ENCODE results near the gene CHMP1A.
A peak's percentile ranks its signal among the peaks of the same experiment; 100 is the strongest.

CHMP1A gene

DNA sequence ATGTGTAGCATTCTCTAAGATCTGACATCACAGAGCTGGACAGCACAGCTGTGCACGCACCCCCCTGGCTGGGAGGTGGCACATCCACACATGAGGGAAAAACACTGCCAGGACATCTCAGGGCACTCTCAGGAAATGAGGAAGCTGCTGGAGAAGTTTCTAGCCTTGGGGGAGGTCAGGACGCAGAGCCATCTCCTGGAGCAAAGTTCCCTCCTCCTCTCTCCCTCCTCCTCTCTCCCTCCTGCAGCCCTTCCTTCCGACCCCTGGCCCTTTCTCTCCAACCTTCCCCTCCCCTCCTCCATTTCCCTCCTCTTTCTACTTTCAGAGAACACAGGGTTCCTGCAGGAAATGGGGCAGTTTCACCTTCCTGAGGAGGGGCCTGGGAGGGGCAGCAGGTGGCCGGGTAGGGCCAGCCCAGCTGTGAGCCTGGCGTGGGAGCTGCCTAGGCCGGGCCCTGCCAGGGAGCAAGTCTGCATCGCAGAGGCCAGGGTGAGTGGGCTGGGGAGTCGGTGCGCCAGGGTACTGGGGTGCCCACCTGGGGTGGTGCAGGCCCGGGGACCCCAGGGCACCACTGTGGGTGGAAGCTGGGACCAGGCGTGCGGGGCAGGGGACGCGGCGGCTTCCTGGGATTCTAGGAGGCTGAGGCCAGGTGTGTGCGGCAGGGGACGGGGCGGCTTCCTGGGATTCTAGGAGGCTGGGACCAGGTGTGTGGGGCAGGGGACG is 44.1 kb downstream of the CHMP1A start, which contains the start of gene DPEP1:
Gene DPEP1 (plus strand): TSS at position 412 of the 723 bp plus-strand sequence. CDS start 16,769 bp downstream, outside the sequence.
- no peak within 1 kb of the TSS for H3K4me3 Mint-ChIP-seq
- no peak within 1 kb of the TSS for H3K27ac Mint-ChIP-seq
- H3K27me3 Mint-ChIP-seq, result peaks cover 43% of the 10 kb centered on the region
- no peaks in the 10 kb centered on the region for H3K36me3 Mint-ChIP-seq
- H3K4me1 Mint-ChIP-seq, result peaks cover 7% of the 10 kb centered on the region
- peak; percentile 31 for ATAC-seq
- H3K9me3 Mint-ChIP-seq, result peaks cover 5% of the 10 kb centered on the region

DNA sequence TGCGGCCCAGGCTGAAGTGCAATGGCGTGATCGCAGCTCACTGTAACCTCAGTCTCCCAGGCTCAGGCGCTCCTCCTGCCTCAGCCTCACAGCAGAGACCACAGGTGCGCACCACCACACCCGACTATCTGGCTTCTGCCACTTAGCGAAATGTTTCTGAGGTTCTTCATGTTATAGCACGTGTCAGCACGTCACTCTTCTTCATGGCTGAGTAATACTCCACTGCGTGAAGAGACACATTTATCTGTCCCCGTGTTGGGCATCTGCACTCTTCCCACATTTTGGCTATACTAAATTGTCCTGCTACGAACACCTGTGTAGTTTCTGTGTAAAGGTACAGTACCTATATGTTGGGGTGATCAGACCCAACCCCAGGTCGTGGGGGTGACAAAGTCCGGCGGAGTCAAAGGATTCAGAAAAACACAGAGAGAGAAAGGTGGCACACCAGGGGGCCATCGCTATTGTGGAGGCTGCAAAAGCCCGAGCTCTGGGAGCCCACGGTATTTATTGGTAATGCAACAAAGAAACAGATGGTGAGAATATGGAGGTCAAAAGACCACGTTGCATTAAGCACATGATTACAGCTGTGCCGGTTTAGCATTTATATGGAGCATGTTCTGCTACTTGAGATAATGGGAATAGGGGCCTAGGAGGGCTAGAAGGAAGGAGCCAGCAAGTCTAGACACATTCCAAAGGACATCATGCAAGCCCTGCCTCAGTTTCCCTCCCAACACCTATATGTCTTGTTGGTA is 44.9 kb downstream of the CHMP1A start:
- Mint-ChIP-seq H3K4me3 (no peak overlapping the region), H3K27me3 (peaks cover 43% of the 10 kb centered on the region), H3K27ac (no peak overlapping the region), H3K4me1 (peaks cover 7% of the 10 kb centered on the region), H3K36me3 (no peaks in the 10 kb centered on the region), H3K9me3 (peaks cover 5% of the 10 kb centered on the region)
- no peak for ATAC-seq

DNA sequence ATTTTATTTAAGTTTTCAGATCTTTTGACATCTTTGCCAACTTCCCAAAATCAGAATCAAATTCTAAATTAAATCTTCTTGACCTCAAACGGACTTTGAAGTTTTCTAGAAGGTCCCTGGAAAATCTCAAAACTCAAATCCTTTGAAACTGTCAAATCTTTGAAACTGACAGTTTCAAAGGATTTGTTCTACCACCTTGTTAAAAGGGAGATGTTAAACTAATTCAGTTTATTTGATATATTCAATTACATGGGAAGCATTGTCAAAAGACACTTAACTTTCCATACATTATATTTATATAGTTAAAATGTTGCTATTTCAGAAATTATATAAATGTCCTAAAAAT is 47.4 kb downstream of the CHMP1A start:
- H3K27me3 Mint-ChIP-seq, result peaks cover 42% of the 10 kb centered on the region
- no peak overlapping the region for H3K27ac Mint-ChIP-seq
- no peak overlapping the region for H3K4me3 Mint-ChIP-seq

DNA sequence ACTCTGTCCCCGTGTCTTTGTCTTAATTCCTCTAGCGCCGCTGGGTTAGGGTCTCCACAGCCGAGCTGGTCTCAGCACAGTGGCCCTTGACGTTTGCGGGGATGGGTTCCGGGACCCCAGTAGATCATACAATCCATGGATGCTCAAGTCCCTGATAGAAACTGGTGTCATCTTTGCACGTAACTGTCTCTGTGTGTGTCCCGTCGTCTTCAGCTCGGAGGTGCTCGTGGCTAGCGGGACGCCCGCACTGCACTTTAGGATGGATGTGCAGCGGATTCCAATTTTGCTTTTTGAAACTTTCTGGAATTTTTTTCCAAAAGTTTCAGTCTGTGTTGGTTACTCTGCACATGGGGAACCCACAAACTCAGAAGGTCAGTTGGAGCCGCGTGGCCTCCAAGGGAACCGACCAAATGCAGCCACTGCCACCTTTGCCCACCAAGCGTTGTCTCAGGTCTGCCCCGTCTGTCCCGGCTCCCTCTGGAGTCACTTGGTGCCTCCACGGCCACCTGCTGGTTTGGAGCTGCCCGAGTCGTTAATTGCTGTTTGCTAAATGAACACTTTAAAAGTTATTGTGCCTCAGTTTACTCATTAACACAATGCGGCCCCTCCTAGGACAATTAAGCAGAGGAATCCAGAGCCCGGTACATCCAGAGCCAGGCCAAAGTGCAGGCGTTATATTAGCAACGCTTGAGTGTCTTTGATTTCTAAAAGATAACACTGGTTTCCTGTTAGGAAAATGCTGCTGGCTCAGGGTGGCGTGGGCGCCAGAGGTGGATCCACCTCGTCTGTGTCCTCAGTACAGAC is 49.4 kb downstream of the CHMP1A start:
- Mint-ChIP-seq H3K9me3 (no peaks in the 10 kb centered on the region), H3K36me3 (no peaks in the 10 kb centered on the region), H3K27me3 (peaks cover 24% of the 10 kb centered on the region), H3K4me3 (no peak overlapping the region), H3K27ac (no peak overlapping the region), H3K4me1 (no peaks in the 10 kb centered on the region)
- ATAC-seq, result no peak

More for the DNA sequence above, 47.4 kb downstream of the CHMP1A start:
- Mint-ChIP-seq H3K36me3 (no peaks in the 10 kb centered on the region), H3K4me1 (no peaks in the 10 kb centered on the region), H3K9me3 (no peaks in the 10 kb centered on the region)
- no peak for ATAC-seq

DNA sequence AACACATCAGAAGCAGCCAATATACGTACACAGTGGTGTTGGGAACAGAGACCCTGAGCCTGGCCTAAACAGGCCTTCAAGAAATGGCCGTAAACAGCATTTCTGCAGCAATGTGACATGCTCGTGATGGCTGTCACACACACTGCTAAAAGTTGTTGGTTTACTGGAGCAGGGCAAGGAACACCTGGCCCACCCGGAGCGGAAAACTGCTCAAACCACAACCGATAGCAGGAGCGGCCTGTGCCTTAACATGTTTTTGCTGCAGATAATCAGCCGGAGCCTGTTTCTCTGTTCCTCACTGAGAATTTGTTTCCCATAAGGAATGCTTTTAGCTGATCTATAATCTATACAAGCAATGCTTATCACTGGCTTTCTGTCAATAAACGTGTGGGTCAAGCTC is 50.1 kb downstream of the CHMP1A start:
- Mint-ChIP-seq H3K27ac (no peak overlapping the region), H3K4me3 (no peak overlapping the region), H3K9me3 (no peaks in the 10 kb centered on the region), H3K27me3 (peaks cover 24% of the 10 kb centered on the region), H3K4me1 (peaks cover 6% of the 10 kb centered on the region), H3K36me3 (no peaks in the 10 kb centered on the region)
- no peak for ATAC-seq

DNA sequence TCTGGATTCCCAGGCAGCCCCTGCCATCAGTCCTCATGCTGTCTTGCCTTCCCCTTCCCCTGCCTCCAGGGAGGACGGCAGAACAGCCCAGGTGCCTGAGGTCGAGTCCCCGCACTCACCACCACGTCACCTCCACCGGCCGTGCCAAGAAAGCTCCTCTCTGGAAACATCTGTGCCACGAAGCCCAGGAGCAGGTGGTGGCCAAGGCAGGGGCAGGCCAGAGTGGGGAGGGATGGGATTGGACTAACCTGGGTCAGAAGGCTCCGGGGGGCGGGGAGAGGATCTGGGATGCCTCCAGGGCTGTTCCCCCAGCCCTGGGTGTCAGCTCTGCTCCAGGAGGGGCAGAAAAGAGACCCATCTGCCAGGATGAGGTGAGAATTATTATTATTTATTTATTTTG is 51.5 kb downstream of the CHMP1A start:
- Mint-ChIP-seq H3K4me3 (no peak overlapping the region), H3K36me3 (no peaks in the 10 kb centered on the region), H3K4me1 (peaks cover 13% of the 10 kb centered on the region), H3K9me3 (no peaks in the 10 kb centered on the region), H3K27me3 (peaks cover 18% of the 10 kb centered on the region), H3K27ac (no peak overlapping the region)
- no peak for ATAC-seq

DNA sequence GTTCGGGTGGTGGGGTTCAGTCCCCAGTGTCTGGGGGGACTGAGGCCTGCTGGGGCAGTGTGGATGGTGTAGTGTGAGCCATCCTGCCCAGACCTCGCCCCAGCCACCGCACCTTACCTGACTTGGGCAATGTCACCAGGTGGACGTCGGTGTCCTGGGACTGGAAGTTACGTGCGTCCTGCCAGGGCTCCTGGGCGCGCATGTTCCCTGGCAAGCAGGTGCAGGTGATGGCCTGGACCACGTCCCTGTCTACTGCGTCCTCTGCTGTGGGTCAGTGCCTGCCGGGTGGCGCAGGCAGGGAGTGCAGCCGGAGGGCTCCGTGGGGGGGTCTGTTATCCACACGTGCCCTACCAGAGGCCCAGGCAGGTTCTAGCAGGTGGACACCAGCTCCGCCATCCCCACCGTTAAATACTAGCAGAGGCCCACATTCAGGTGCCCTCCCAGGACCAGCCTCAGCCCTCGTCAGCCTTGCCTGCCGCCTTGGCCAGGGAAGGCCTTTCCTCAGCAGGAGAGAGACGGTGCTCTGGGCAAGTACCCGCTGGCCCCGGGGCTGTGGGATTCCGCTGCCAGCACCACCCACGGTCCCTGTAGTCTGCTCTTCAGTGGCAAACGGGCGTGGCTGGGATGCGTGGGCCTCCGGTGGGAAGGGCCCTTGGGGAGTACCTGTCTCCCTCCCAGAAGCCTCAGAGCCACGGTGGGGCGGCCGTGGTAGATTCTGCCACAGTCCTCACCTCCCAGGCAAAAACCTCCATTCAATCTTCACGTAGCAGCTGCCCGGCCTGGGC is 52.1 kb downstream of the CHMP1A start:
- H3K27ac Mint-ChIP-seq, result no peak overlapping the region
- H3K27me3 Mint-ChIP-seq, result peaks cover 17% of the 10 kb centered on the region
- ATAC-seq, result no peak
- H3K9me3 Mint-ChIP-seq, result no peaks in the 10 kb centered on the region
- no peak overlapping the region for H3K4me3 Mint-ChIP-seq
- peaks cover 13% of the 10 kb centered on the region for H3K4me1 Mint-ChIP-seq
- no peaks in the 10 kb centered on the region for H3K36me3 Mint-ChIP-seq

DNA sequence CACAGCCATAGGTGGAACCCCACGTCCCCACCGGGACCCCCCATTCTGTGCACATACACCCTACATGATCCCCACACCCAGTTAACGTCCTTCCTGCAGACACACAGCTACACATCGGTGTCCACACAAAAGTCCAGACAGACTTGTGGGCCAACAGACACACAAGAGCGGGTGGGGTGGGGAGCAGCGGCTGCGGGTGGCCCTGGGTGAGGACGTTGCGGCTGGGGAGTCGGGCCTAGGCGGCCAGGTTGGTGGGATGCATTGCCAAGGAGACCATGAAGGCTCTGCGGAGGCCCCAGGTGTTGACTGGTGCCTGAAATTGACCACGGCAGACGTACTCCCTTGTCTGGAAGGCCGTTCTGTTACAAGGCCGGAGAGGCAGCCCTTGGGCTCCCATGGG is 52.7 kb downstream of the CHMP1A start:
- no peak for ATAC-seq
- H3K36me3 Mint-ChIP-seq, result no peaks in the 10 kb centered on the region
- H3K9me3 Mint-ChIP-seq, result no peaks in the 10 kb centered on the region
- no peak overlapping the region for H3K4me3 Mint-ChIP-seq
- H3K27me3 Mint-ChIP-seq, result peaks cover 17% of the 10 kb centered on the region
- H3K4me1 Mint-ChIP-seq, result peaks cover 13% of the 10 kb centered on the region
- H3K27ac Mint-ChIP-seq, result no peak overlapping the region

DNA sequence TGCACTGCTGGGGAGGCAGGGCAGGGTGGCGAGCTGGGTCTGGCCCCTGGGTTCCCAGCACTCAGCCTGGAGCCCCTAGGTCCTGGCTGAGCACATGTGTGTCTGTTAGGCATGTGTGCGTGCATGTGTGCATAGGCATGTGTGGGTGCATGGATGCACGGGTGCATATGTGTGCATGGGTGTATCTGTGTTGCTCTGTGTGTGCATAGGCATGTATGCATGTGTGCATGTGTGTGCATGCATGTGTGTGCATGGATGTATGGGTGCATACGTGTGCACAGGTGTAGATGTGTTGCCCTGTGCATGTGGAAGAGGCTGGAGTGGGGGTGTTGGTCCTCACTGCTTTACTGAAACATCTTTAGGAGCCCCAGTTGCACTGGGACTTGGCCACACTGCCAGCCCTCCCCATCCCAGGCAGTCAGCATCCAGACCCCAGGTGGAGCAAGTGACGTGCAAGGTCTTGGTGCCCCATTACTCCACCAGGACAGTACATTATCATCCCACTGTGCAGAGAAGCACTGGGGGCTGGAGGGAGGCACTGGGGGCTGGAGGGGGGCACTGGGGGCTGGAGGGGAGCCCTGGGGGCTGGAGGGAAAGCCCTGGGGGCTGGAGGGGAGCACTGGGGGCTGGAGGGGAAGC is 54.4 kb downstream of the CHMP1A start:
- ATAC-seq, result no peak
- no peak overlapping the region for H3K4me3 Mint-ChIP-seq
- peaks cover 25% of the 10 kb centered on the region for H3K27me3 Mint-ChIP-seq
- no peaks in the 10 kb centered on the region for H3K36me3 Mint-ChIP-seq
- no peak overlapping the region for H3K27ac Mint-ChIP-seq
- no peaks in the 10 kb centered on the region for H3K9me3 Mint-ChIP-seq
- H3K4me1 Mint-ChIP-seq, result peaks cover 13% of the 10 kb centered on the region

DNA sequence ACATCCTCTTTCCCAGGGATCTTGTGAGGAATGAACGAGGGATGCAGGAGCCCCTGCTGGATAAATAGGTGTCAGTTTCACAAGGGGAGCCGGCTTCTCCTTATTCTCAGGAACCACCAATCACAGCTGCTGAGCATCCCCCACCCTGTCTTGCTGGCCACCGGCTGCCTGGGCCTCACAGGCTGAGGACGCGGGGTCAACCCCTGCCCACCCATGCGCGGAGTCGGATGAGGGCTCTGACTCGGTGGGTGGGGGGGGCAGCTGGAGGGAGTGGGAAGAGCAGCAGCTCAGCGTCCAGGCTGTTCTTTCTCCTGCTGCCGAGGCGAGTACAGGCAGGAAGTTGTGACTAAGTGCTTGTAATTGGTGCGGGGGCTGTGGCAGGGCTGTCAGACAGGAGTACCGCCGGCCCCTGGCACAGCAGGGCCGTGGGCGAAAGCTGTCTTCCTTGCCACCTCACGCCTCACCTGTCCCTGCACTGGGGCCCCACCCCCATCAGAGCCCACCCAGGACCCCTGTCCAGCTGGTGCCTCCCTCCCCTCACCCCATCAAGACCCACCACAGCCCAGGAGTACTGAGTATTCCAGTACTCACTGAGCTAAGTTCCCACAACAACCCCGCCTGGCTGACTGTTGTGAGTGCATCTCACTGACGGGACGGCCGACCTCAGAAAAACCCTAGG is 55.1 kb downstream of the CHMP1A start:
- Mint-ChIP-seq H3K4me3 (no peak overlapping the region), H3K36me3 (no peaks in the 10 kb centered on the region), H3K9me3 (no peaks in the 10 kb centered on the region), H3K27ac (no peak overlapping the region), H3K27me3 (peaks cover 26% of the 10 kb centered on the region), H3K4me1 (peaks cover 13% of the 10 kb centered on the region)
- peak; percentile 64 for ATAC-seq

DNA sequence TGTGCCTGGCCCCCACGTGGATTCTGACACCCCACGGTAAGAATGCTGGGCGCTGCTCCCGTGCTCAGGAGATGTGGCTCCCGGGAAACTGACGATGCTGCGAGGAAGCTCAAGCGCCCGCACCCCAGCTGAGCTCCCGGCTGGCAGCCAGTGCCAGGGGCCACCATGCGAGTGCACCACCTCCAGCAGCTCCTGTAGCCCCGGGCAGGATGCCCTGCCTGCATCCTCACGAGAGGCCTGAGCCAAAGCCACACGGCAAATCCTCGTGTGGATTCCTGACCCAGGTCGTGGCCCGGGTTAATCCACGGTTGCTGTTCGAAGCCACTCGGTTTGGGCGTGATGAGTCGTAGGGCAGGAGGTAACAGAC is 55.6 kb downstream of the CHMP1A start:
- no peaks in the 10 kb centered on the region for H3K9me3 Mint-ChIP-seq
- ATAC-seq, result no peak
- H3K4me1 Mint-ChIP-seq, result peaks cover 13% of the 10 kb centered on the region
- H3K36me3 Mint-ChIP-seq, result no peaks in the 10 kb centered on the region
- H3K27ac Mint-ChIP-seq, result no peak overlapping the region
- peaks cover 31% of the 10 kb centered on the region for H3K27me3 Mint-ChIP-seq
- no peak overlapping the region for H3K4me3 Mint-ChIP-seq

DNA sequence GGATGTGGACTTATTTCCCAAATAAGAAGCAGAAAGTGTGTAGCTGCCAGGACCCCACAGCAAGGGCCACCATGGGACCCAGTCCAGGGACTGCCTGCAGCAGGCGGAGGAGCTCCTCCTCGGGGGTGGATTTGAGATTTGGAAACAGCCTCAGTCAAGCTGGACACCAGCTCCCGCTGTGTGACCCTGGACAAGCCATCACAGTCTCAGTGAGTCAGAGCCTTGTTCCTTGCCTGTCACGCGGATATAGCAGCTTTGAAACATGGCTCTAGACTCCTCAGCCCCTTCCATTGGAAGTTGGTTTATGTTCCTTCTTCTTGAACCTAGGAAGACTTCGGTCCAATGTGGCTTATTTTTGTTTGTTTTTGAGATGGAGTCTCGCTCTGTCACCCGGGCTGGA is 56.6 kb downstream of the CHMP1A start:
- Mint-ChIP-seq H3K9me3 (no peaks in the 10 kb centered on the region), H3K4me3 (no peak overlapping the region), H3K27me3 (peaks cover 33% of the 10 kb centered on the region), H3K4me1 (peaks cover 13% of the 10 kb centered on the region), H3K27ac (no peak overlapping the region), H3K36me3 (no peaks in the 10 kb centered on the region)
- ATAC-seq, result no peak

DNA sequence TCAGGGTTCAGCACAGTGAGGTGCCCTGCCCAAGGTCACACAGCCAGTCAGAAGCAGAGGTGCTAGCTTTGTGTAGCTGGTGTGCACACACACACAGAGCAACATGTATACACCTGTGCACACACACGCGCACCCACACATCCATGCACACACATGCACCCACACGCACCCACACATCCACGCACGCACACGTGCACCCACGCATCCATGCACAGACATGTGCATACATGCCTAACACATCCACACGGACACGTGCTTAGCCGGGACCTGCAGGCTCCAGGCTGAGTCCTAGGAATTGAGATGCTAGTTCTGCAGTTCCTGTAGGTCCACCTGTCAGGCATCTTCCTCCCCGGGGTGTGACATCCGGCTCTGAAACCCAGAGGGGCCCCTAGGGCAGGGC is 57.1 kb downstream of the CHMP1A start:
- H3K27me3 Mint-ChIP-seq, result peaks cover 33% of the 10 kb centered on the region
- no peak overlapping the region for H3K27ac Mint-ChIP-seq
- peak; percentile 5 for ATAC-seq
- H3K9me3 Mint-ChIP-seq, result no peaks in the 10 kb centered on the region
- peaks cover 13% of the 10 kb centered on the region for H3K4me1 Mint-ChIP-seq
- H3K36me3 Mint-ChIP-seq, result no peaks in the 10 kb centered on the region
- H3K4me3 Mint-ChIP-seq, result no peak overlapping the region

DNA sequence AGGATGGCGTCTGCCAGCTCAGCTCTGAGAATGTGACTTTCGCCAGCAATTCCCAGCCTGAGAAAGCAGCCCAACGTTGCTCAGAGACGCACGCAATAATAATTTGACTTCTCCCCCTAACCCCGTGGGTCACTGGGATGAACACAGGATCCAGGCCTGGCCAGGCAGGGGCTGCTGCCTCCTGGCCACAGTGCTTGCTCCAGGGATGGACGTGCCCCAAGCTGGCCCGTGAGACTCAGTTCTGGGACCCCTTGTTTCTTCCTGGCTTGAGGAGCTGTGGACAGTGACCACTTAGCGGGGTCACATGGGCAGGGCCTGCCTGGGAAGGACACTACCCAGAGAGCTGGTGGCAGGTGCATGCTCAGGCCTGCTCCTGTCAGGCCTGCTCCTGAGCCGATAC is 57.6 kb downstream of the CHMP1A start:
- H3K27ac Mint-ChIP-seq, result no peak overlapping the region
- no peak overlapping the region for H3K4me3 Mint-ChIP-seq
- H3K9me3 Mint-ChIP-seq, result no peaks in the 10 kb centered on the region
- peaks cover 33% of the 10 kb centered on the region for H3K27me3 Mint-ChIP-seq
- H3K4me1 Mint-ChIP-seq, result peaks cover 13% of the 10 kb centered on the region
- no peaks in the 10 kb centered on the region for H3K36me3 Mint-ChIP-seq
- peak; percentile 6 for ATAC-seq
